Gastrocnemius medialis (tissue), 4 donors: Measurements from ENCODE around the gene CASQ2.

Source experiments
- CTCF ChIP-seq, 5 experiments: fragments of 450-650 bp in 3 of 5; fragments of 200-600 bp in 2 of 5; sonication (generic) in 2 of 5; IDR thresholded peaks in 4 of 5; conservative IDR thresholded peaks in 1 of 5; 1 replicate in 4 of 5; 2 replicates in 1 of 5; pipeline ENCODE4 v1.5.1; 2016 to 2019; ENCODE audit warnings: antibody characterized with exemption in 5 of 5, mild to moderate bottlenecking in 3 of 5, moderate library complexity in 3 of 5
- POLR2A ChIP-seq, 2 donors: fragments of 450-650 bp; IDR thresholded peaks; one replicate each; pipeline ENCODE4 v1.6.1; 2017; ENCODE audit warnings: antibody characterized with exemption in 2 of 2, mild to moderate bottlenecking in 2 of 2, moderate library complexity in 2 of 2

- TF ChIP-seq CTCF (IDR thresholded peaks at IDR 0.05 in 4 of 5, conservative IDR thresholded peaks at IDR 0.05 in 1 of 5) (no peak), POLR2A (IDR thresholded peaks at IDR 0.05) (no peak)
Observed at GRCh38 chr1:115713906-115714305, 54.6 kb downstream of the CASQ2 start.
